Measurements from ENCODE around the gene PLCD3.

GRCh38 chr17:45091778-45092425 lies 40.4 kb downstream of the PLCD3 start:
- TF ChIP-seq CTCF (IDR thresholded peaks at IDR 0.05; ENCODE audit: low read length) (no peak), EZH2 (optimal IDR thresholded peaks at IDR 0.05; ENCODE audit: low read depth, low read length) (no peak), EZH2phosphoT487 (IDR thresholded peaks at IDR 0.05; ENCODE audit: low read length) (no peak)
